Progenitor cell of endocrine pancreas (in vitro differentiated cells): ENCODE results near the gene HAGH. TPM values are rescaled to one million over a fixed set of nuclear protein-coding genes. Genes with fewer than 3 reads are reported as not detected.

Experiments
- DNase-seq: peaks from one replicate; pipeline ENCODE4 v3.0.0; 2021; ENCODE audit warnings: low spot score; ENCODE audit not compliant: unreplicated experiment
- H3K27ac Mint-ChIP-seq: 2 replicates; pipeline ENCODE4 v1.8.0; 2021; ENCODE audit warnings: mild to moderate bottlenecking, moderate library complexity, mixed read lengths
- H3K27me3 Mint-ChIP-seq: 2 replicates; pipeline ENCODE4 v1.8.0; 2021; ENCODE audit warnings: mixed read lengths
- H3K36me3 Mint-ChIP-seq: 2 replicates; pipeline ENCODE4 v1.8.0; 2022; ENCODE audit warnings: mixed read lengths; ENCODE audit not compliant: insufficient read depth
- H3K4me1 Mint-ChIP-seq: 2 replicates; pipeline ENCODE4 v1.8.0; 2021; ENCODE audit warnings: low read depth, mixed read lengths
- H3K4me3 Mint-ChIP-seq: 2 replicates; pipeline ENCODE4 v1.8.0; 2021; ENCODE audit warnings: low read depth, mild to moderate bottlenecking, moderate library complexity, mixed read lengths
- H3K9me3 Mint-ChIP-seq: 2 replicates; pipeline ENCODE4 v1.8.0; 2021; ENCODE audit warnings: low read depth, mixed read lengths
- CTCF ChIP-seq: fragments of 200-600 bp; sonication (generic); IDR thresholded peaks from one replicate; pipeline ENCODE4 v1.5.0; 2021; ENCODE audit warnings: antibody characterized with exemption, mild to moderate bottlenecking; ENCODE audit not compliant: unreplicated experiment
- total RNA-seq: library from RNA; stranded (reverse); gene quantifications from 2 replicates; pipeline ENCODE4 v1.2.1, GENCODE V29; 2021

HAGH gene
- total RNA-seq, 1 donor from 2014 or later: 43.6 TPM

DNA sequence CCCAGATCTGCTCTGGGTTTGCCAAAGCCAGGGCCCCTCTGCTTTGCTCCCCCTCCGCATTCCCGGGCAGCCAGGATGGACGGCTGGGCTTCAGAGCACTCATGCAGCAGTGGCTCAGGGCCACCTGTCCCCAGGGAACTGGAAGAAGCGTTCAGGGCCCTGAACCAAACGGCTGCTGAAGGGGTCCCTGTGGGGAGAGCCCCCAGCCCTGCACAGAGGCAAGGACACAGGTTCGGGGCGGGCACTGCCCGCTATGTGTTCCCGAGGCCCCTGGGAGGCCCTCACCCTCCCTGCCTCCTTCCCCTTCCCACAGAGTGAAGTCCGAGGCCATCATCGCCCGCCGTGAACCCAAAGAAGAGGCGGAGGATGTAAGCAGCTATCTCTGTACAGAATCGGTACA, 65.7 kb downstream of the HAGH start:
- Mint-ChIP-seq H3K9me3 (no peaks in the 10 kb centered on the region), H3K27me3 (no peaks in the 10 kb centered on the region), H3K4me3 (no peak overlapping the region), H3K27ac (no peak overlapping the region), H3K4me1 (peaks cover 5% of the 10 kb centered on the region), H3K36me3 (peaks cover 2% of the 10 kb centered on the region)
- no peak for DNase-seq
- TF ChIP-seq CTCF: no peak

- H3K9me3 Mint-ChIP-seq: no peaks in the 10 kb centered on the region
- H3K27me3 Mint-ChIP-seq: no peaks in the 10 kb centered on the region
- H3K4me1 Mint-ChIP-seq: peaks cover 5% of the 10 kb centered on the region
- no peak overlapping the region for H3K4me3 Mint-ChIP-seq
- TF ChIP-seq CTCF: no peak
- H3K36me3 Mint-ChIP-seq: peaks cover 4% of the 10 kb centered on the region
- no peak for DNase-seq
- no peak overlapping the region for H3K27ac Mint-ChIP-seq
Observed at GRCh38 chr16:1759511-1759910, 67.1 kb downstream of the HAGH start.

- DNase-seq: no peak
- no peak for TF ChIP-seq CTCF
- Mint-ChIP-seq H3K4me1 (peaks cover 5% of the 10 kb centered on the region), H3K4me3 (no peak overlapping the region), H3K36me3 (peaks cover 6% of the 10 kb centered on the region), H3K27me3 (no peaks in the 10 kb centered on the region), H3K27ac (no peak overlapping the region), H3K9me3 (no peaks in the 10 kb centered on the region)
Observed at GRCh38 chr16:1758923-1759322, 67.7 kb downstream of the HAGH start.

- Mint-ChIP-seq H3K27ac (no peak overlapping the region), H3K9me3 (no peaks in the 10 kb centered on the region), H3K4me3 (no peak overlapping the region), H3K4me1 (peaks cover 5% of the 10 kb centered on the region), H3K27me3 (no peaks in the 10 kb centered on the region), H3K36me3 (peaks cover 6% of the 10 kb centered on the region)
- DNase-seq: no peak
- TF ChIP-seq CTCF: no peak
Observed at GRCh38 chr16:1757714-1758461, 68.7 kb downstream of the HAGH start.

Other genes starting within 250 kb of the HAGH start
- 75.2 and 85.3 TPM in 2 replicates for gene IFT140, start 214.8 kb downstream of the HAGH start, total RNA-seq
- gene CRAMP1, start 214.5 kb downstream of the HAGH start, total RNA-seq: 58.3 and 61.3 TPM in 2 replicates
- gene JPT2, start 148.5 kb downstream of the HAGH start, total RNA-seq: 141 and 146 TPM in 2 replicates
- 153 and 157 TPM in 2 replicates for gene MAPK8IP3, start 120.6 kb downstream of the HAGH start, total RNA-seq
- gene NME3, start 55.3 kb downstream of the HAGH start, total RNA-seq: 34.4 and 35.3 TPM in 2 replicates
- gene EME2, start 54.0 kb downstream of the HAGH start, total RNA-seq: 50.6 and 53.4 TPM in 2 replicates
- 77.2 and 84.6 TPM in 2 replicates for gene MRPS34, start 53.7 kb downstream of the HAGH start, total RNA-seq
- 47.8 and 50.2 TPM in 2 replicates for gene SPSB3, start 44.3 kb downstream of the HAGH start, total RNA-seq
- 59.9 and 65.4 TPM in 2 replicates for gene NUBP2, start 43.9 kb downstream of the HAGH start, total RNA-seq
- 0.60 and 1.2 TPM in 2 replicates for gene IGFALS, start 33.1 kb downstream of the HAGH start, total RNA-seq
- gene FAHD1, start 381 bp upstream of the HAGH start, total RNA-seq: 26.3 and 27.9 TPM in 2 replicates
- gene MEIOB, start 45.3 kb upstream of the HAGH start, total RNA-seq: not detected in 2 replicates
- gene HS3ST6, start 91.6 kb upstream of the HAGH start, total RNA-seq: 0.46 TPM in 1 of 2 replicates, not detected in the other
- gene MSRB1, start 116.4 kb upstream of the HAGH start, total RNA-seq: 28.5 and 28.9 TPM in 2 replicates
- gene RPL3L, start 127.9 kb upstream of the HAGH start, total RNA-seq: not detected in 2 replicates
- 96.9 and 105 TPM in 2 replicates for gene NDUFB10, start 132.7 kb upstream of the HAGH start, total RNA-seq
- gene RPS2, start 138.0 kb upstream of the HAGH start, total RNA-seq: 2,309 and 2,385 TPM in 2 replicates
- not detected in 2 replicates for gene RNF151, start 140.0 kb upstream of the HAGH start, total RNA-seq
- 30.8 and 32.2 TPM in 2 replicates for gene TBL3, start 145.2 kb upstream of the HAGH start, total RNA-seq
- 0.93 and 1.5 TPM in 2 replicates for gene NOXO1, start 154.6 kb upstream of the HAGH start, total RNA-seq
- 27.1 and 32.9 TPM in 2 replicates for gene GFER, start 157.4 kb upstream of the HAGH start, total RNA-seq
- gene SYNGR3, start 163.1 kb upstream of the HAGH start, total RNA-seq: 3.0 and 3.3 TPM in 2 replicates
- gene ZNF598, start 183.0 kb upstream of the HAGH start, total RNA-seq: 41.5 and 43.6 TPM in 2 replicates
- 5.0 and 5.3 TPM in 2 replicates for gene NPW, start 193.0 kb upstream of the HAGH start, total RNA-seq
- gene NHERF2, start 200.1 kb upstream of the HAGH start, total RNA-seq: 8.4 and 10.3 TPM in 2 replicates
- 24.2 and 28.1 TPM in 2 replicates for gene NTHL1, start 221.0 kb upstream of the HAGH start, total RNA-seq
- 241 and 253 TPM in 2 replicates for gene TSC2, start 221.2 kb upstream of the HAGH start, total RNA-seq